ENCODE data around the gene ATXN7L1. TPM values are rescaled to one million over a fixed set of nuclear protein-coding genes. Genes with fewer than 3 reads are reported as not detected.

Gene ATXN7L1
- total and polyA plus RNA-seq, 7 donors: 1.2 to 6.0 (median 3.0) TPM

DNA sequence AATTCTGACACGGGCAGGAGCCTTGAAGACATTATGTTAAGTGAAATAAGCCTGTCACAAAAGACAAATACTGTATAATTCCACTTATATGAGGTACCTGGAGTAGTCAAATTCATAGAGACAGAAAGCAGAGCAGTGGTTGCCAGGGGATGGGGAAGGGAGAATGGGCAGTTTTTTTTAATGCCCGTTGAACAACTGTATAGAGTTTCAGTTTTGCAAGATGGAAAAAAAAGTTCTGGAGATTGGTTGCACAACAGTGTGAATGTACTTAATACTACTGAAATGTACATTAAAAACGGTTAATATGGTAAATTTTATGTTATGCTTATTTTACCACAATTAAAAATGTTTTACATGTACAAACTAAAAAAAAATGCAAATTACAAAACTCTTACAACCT lies 231.5 kb downstream of the ATXN7L1 start:
- 48 to 72% (median 70%) methylated on average over 3 of the region's 3 CpGs for WGBS, 3 donors
- DNase-seq (no peak), ATAC-seq (peak in 1 of 4 donors; percentile 52)
- TF ChIP-seq, protein P1, sequence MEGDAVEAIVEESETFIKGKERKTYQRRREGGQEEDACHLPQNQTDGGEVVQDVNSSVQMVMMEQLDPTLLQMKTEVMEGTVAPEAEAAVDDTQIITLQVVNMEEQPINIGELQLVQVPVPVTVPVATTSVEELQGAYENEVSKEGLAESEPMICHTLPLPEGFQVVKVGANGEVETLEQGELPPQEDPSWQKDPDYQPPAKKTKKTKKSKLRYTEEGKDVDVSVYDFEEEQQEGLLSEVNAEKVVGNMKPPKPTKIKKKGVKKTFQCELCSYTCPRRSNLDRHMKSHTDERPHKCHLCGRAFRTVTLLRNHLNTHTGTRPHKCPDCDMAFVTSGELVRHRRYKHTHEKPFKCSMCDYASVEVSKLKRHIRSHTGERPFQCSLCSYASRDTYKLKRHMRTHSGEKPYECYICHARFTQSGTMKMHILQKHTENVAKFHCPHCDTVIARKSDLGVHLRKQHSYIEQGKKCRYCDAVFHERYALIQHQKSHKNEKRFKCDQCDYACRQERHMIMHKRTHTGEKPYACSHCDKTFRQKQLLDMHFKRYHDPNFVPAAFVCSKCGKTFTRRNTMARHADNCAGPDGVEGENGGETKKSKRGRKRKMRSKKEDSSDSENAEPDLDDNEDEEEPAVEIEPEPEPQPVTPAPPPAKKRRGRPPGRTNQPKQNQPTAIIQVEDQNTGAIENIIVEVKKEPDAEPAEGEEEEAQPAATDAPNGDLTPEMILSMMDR (IDR thresholded peaks at IDR 0.05): no peak
- Histone ChIP-seq H3K36me3 (ENCODE audit: insufficient read depth in 1 of 2, low read depth in 1 of 2) (peaks cover 0 to 18% of the 10 kb centered on the region in 2 donors), H3K27me3 (ENCODE audit: insufficient read depth in 3 of 3, low read length in 2 of 3) (no peaks in the 10 kb centered on the region), H3K4me3 (no peak overlapping the region), H3K9me3 (no peaks in the 10 kb centered on the region), H3K27ac (no peak overlapping the region), H3K4me1 (peaks cover 31% of the 10 kb centered on the region)
- intact Hi-C loops (cut with DNase I): no loop called here

DNA sequence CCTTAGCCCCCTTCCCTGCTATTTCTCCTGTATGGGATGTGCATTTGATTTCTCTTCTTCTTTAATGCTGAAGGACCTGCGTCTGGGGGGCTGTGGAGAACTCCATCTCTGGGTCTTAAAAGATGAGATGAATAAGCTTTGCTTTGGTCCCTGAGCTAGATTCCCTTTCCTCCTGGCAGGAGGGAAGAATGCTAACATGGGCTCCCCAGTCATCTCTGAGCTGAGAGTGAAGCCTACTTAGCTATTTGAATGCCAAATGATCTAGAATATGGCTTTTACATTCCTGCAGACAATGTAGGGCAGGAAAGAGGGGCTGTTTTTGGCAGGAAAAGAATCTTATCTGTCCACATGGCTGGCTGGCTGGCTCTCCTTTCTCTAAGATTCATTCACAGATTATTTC lies 232.5 kb downstream of the ATXN7L1 start:
- intact Hi-C loops (cut with DNase I): no loop called here
- 58 to 86% (median 59%) methylated on average over 1 of the region's 1 CpG for WGBS, 3 donors
- TF ChIP-seq, protein P1 (IDR thresholded peaks at IDR 0.05): no peak
- no peaks in the 10 kb centered on the region for H3K9me3 ChIP-seq
- no peaks in the 10 kb centered on the region for H3K27me3 ChIP-seq (ENCODE audit: insufficient read depth in 3 of 3, low read length in 2 of 3)
- no peak overlapping the region for H3K27ac ChIP-seq
- no peak for DNase-seq
- ATAC-seq: no peak
- H3K4me3 ChIP-seq: no peak overlapping the region
- H3K36me3 ChIP-seq (ENCODE audit: insufficient read depth in 1 of 2, low read depth in 1 of 2): peaks cover 0 to 19% of the 10 kb centered on the region in 2 donors
- H3K4me1 ChIP-seq: peaks cover 21% of the 10 kb centered on the region

DNA sequence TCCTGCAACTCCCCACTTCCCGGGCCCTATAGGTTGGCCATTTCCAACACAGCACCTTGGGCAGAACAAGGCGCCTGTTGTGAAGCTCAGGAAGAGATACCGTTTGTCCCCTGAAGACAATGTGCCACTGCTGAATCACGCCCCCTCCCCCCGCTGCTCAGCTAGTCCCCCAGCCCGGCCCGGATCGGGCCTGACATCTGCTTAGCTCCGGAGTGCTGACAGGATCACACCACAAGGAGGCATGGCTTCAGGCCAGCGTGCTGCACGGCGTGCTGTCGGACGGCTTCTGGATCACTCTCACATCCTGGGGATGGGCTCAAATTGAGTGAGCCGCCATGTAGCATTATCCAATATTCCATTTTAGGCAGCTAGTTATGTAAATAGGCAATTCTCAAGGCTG lies 233.0 kb downstream of the ATXN7L1 start:
- DNase-seq (peak; percentile 50 to 61), ATAC-seq (peak; percentile 74 to 87 (median 80))
- Histone ChIP-seq H3K4me1 (peaks cover 17% of the 10 kb centered on the region), H3K9me3 (no peaks in the 10 kb centered on the region), H3K36me3 (ENCODE audit: insufficient read depth in 1 of 2, low read depth in 1 of 2) (peaks cover 0 to 24% of the 10 kb centered on the region in 2 donors), H3K27ac (no peak overlapping the region), H3K27me3 (ENCODE audit: insufficient read depth in 3 of 3, low read length in 2 of 3) (no peaks in the 10 kb centered on the region), H3K4me3 (no peak overlapping the region)
- intact Hi-C loops (cut with DNase I): no loop called here
- WGBS, 3 donors: 44 to 67% (median 44%) methylated on average over 15 of the region's 15 CpGs
- TF ChIP-seq, protein P1 (IDR thresholded peaks at IDR 0.05): peak; percentile 4

DNA sequence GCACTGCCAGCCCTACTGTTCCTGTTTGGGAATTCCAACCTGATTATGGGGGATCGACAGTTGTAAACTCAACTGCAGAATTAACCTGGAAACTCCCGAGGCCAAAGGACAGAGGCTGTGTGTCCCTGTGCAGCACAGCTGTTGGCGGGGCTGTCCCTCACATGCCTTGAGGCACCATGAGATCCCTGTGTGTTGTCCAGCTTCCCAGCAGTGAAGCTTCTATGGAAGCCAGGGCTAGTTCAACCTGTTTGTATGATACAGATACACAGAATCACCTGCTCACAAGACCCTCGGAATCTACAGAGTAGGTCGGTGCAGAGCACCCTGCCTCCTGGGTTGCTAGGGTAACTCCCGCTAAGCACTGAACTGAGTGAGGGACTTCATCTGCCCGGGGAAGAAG lies 234.1 kb downstream of the ATXN7L1 start:
- 88 to 96% (median 93%) methylated on average over 7 of the region's 7 CpGs for WGBS, 3 donors
- intact Hi-C loops (cut with DNase I): no loop called here
- no peaks in the 10 kb centered on the region for H3K9me3 ChIP-seq
- TF ChIP-seq, protein P1 (IDR thresholded peaks at IDR 0.05): no peak
- no peak overlapping the region for H3K27ac ChIP-seq
- peaks cover 0 to 33% of the 10 kb centered on the region in 2 donors for H3K36me3 ChIP-seq (ENCODE audit: insufficient read depth in 1 of 2, low read depth in 1 of 2)
- no peaks in the 10 kb centered on the region for H3K27me3 ChIP-seq (ENCODE audit: insufficient read depth in 3 of 3, low read length in 2 of 3)
- ATAC-seq: no peak
- peaks cover 17% of the 10 kb centered on the region for H3K4me1 ChIP-seq
- no peak for DNase-seq
- no peak overlapping the region for H3K4me3 ChIP-seq

Data from psoas muscle (tissue), 8 donors.